ENCODE data around the gene CLEC20A. TPM values are rescaled to one million over a fixed set of nuclear protein-coding genes. Genes with fewer than 3 reads are reported as not detected.
A peak's percentile ranks its signal among the peaks of the same experiment; 100 is the strongest.

The CLEC20A gene
- total RNA-seq, 4 donors from 2014 or later, result not detected

- peaks cover 5 to 20% (median 18%) of the 10 kb centered on the region in 4 donors for H3K4me1 ChIP-seq
- no peak overlapping the region for H3K27ac ChIP-seq (replicated peaks in 1 of 4)
- H3K9me3 ChIP-seq, result no peaks in the 10 kb centered on the region
- peak overlapping the region; percentile 39 to 46 (median 42) for H3K4me3 ChIP-seq
- H3K36me3 ChIP-seq, result no peaks in the 10 kb centered on the region
- intact Hi-C loops (cut with DNase I), result no loop called here
- peaks cover 0 to 19% (median 0%) of the 10 kb centered on the region in 4 donors for H3K27me3 ChIP-seq
- WGBS, result 71% methylated on average over 10 of the region's 54 CpGs
- DNase-seq (ENCODE audit: extremely low spot score), result no peak
- TF ChIP-seq POLR2A (IDR thresholded peaks at IDR 0.05; ENCODE audit: low read depth) (no peak), CTCF (IDR thresholded peaks at IDR 0.05) (no peak), EP300 (IDR thresholded peaks at IDR 0.05) (no peak), POLR2AphosphoS5 (IDR thresholded peaks at IDR 0.05) (no peak)
Observed at GRCh38 chr1:178486100-178487069, 10.4 kb downstream of the CLEC20A start.

- Histone ChIP-seq H3K27me3 (peaks cover 0 to 19% (median 0%) of the 10 kb centered on the region in 4 donors), H3K4me3 (no peak overlapping the region), H3K9me3 (no peaks in the 10 kb centered on the region), H3K4me1 (peaks cover 5 to 20% (median 18%) of the 10 kb centered on the region in 4 donors), H3K36me3 (peaks cover 0 to 3% (median 0%) of the 10 kb centered on the region in 4 donors), H3K27ac (replicated peaks in 1 of 4) (no peak overlapping the region)
- intact Hi-C loops (cut with DNase I), result no loop called here
- TF ChIP-seq POLR2A (IDR thresholded peaks at IDR 0.05; ENCODE audit: low read depth) (no peak), EP300 (IDR thresholded peaks at IDR 0.05) (no peak), POLR2AphosphoS5 (IDR thresholded peaks at IDR 0.05) (no peak), CTCF (IDR thresholded peaks at IDR 0.05) (no peak)
- peak; percentile 42 for DNase-seq (ENCODE audit: extremely low spot score)
- 51% methylated on average over 3 of the region's 3 CpGs for WGBS
Observed at GRCh38 chr1:178485541-178485981, 11.2 kb downstream of the CLEC20A start.

GRCh38 chr1:178484698-178485225, 12.0 kb downstream of the CLEC20A start:
- H3K4me1 ChIP-seq, result peaks cover 5 to 20% (median 18%) of the 10 kb centered on the region in 4 donors
- TF ChIP-seq CTCF (IDR thresholded peaks at IDR 0.05) (no peak), POLR2AphosphoS5 (IDR thresholded peaks at IDR 0.05) (no peak), POLR2A (IDR thresholded peaks at IDR 0.05; ENCODE audit: low read depth) (no peak), EP300 (IDR thresholded peaks at IDR 0.05) (no peak)
- H3K4me3 ChIP-seq, result no peak overlapping the region
- intact Hi-C loops (cut with DNase I), result no loop called here
- 64% methylated on average over 3 of the region's 3 CpGs for WGBS
- H3K36me3 ChIP-seq, result peaks cover 0 to 10% (median 0%) of the 10 kb centered on the region in 4 donors
- H3K27me3 ChIP-seq, result peaks cover 0 to 19% (median 0%) of the 10 kb centered on the region in 4 donors
- no peak for DNase-seq (ENCODE audit: extremely low spot score)
- H3K9me3 ChIP-seq, result no peaks in the 10 kb centered on the region
- no peak overlapping the region for H3K27ac ChIP-seq (replicated peaks in 1 of 4)

GRCh38 chr1:178483251-178483957, 13.4 kb downstream of the CLEC20A start:
- no peak for DNase-seq (ENCODE audit: extremely low spot score)
- no peak for TF ChIP-seq CTCF (IDR thresholded peaks at IDR 0.05)
- no peak for TF ChIP-seq EP300 (IDR thresholded peaks at IDR 0.05)
- TF ChIP-seq POLR2AphosphoS5 (IDR thresholded peaks at IDR 0.05), result no peak
- TF ChIP-seq POLR2A (IDR thresholded peaks at IDR 0.05; ENCODE audit: low read depth), result no peak
- WGBS, result 93% methylated on average over 5 of the region's 5 CpGs

More at GRCh38 chr1:178483251-178483957, 13.4 kb downstream of the CLEC20A start:
- H3K4me3 ChIP-seq, result no peak overlapping the region
- no peaks in the 10 kb centered on the region for H3K9me3 ChIP-seq
- H3K27me3 ChIP-seq, result peaks cover 0 to 18% (median 0%) of the 10 kb centered on the region in 4 donors
- intact Hi-C loops (cut with DNase I), result no loop called here
- no peak overlapping the region for H3K27ac ChIP-seq (replicated peaks in 1 of 4)
- H3K36me3 ChIP-seq, result peaks cover 0 to 10% (median 0%) of the 10 kb centered on the region in 4 donors
- H3K4me1 ChIP-seq, result peaks cover 5 to 20% (median 18%) of the 10 kb centered on the region in 4 donors
